GM12892 (cell line): ENCODE results near the gene RGPD5.
"Not testable (repeated sequence)": the region's sequence is repeated elsewhere in the genome, so short reads cannot be mapped to it uniquely, and the experiment has no call there.

ENCODE experiments used
- POLR2A ChIP-seq: IDR thresholded peaks from 2 replicates; pipeline ENCODE4 v1.6.1; 2011; ENCODE audit warnings: low read depth, low read length, control low read depth
- POLR2AphosphoS5 ChIP-seq: IDR thresholded peaks from 2 replicates; pipeline ENCODE4 v1.6.1; 2011; ENCODE audit warnings: low read depth, low read length, control low read depth
- TAF1 ChIP-seq: IDR thresholded peaks from 2 replicates; pipeline ENCODE4 v1.6.1; 2011; ENCODE audit warnings: low read depth, mild to moderate bottlenecking, control low read depth, low read length, borderline replicate concordance

- TF ChIP-seq POLR2AphosphoS5, TAF1, POLR2A: not testable (repeated sequence)
Measured at GRCh38 chr2:109761976-109762375, 32.1 kb upstream of the RGPD5 start.
